ENCODE results near the gene ZNF30. TPM values are rescaled to one million over a fixed set of nuclear protein-coding genes. Genes with fewer than 3 reads are reported as not detected.
A peak's percentile ranks its signal among the peaks of the same experiment; 100 is the strongest.

The ZNF30 gene
- total and polyA plus RNA-seq, 2 experiments from 2014 or later: 1.1 to 3.2 TPM

GRCh38 chr19:34974646-34975045, 47.9 kb downstream of the ZNF30 start:
- TF ChIP-seq CTCF (IDR thresholded peaks at IDR 0.05; ENCODE audit: poor library complexity) (no peak), EZH2 (IDR thresholded peaks at IDR 0.05; ENCODE audit: borderline replicate concordance) (no peak), EZH2phosphoT487 (IDR thresholded peaks at IDR 0.05; ENCODE audit: low read depth, severe bottlenecking, unreplicated experiment) (no peak)
- Histone ChIP-seq H3K4me2 (no peak overlapping the region), H3K79me2 (no peaks in the 10 kb centered on the region)

GRCh38 chr19:34975056-34975455, 48.4 kb downstream of the ZNF30 start:
- no peak for DNase-seq (ENCODE audit: low spot score)

More at GRCh38 chr19:34974646-34975045, 47.9 kb downstream of the ZNF30 start:
- H2AFZ ChIP-seq: no peak overlapping the region
- no peaks in the 10 kb centered on the region for H3K27me3 ChIP-seq
- peak overlapping the region; percentile 56 for H3K27ac ChIP-seq
- DNase-seq (ENCODE audit: low spot score): no peak
- H4K20me1 ChIP-seq (ENCODE audit: insufficient read depth, poor library complexity, severe bottlenecking): no peaks in the 10 kb centered on the region
- no peaks in the 10 kb centered on the region for H3K9me3 ChIP-seq (ENCODE audit: low read depth)
- WGBS (ENCODE audit: low lambda C conversion rate, missing lambda C conversion rate): 74% methylated on average over 5 of the region's 5 CpGs
- no peaks in the 10 kb centered on the region for H3K36me3 ChIP-seq (replicated peaks; ENCODE audit: insufficient read depth, low read depth)
- no peak overlapping the region for H3K4me3 ChIP-seq
- H3K9me2 ChIP-seq (replicated peaks; ENCODE audit: insufficient read depth): no peaks in the 10 kb centered on the region
- no peaks in the 10 kb centered on the region for H3K4me1 ChIP-seq (ENCODE audit: insufficient read depth)

GRCh38 chr19:34976611-34977010, 49.9 kb downstream of the ZNF30 start:
- TF ChIP-seq CTCF (IDR thresholded peaks at IDR 0.05; ENCODE audit: poor library complexity) (no peak), EZH2 (IDR thresholded peaks at IDR 0.05; ENCODE audit: borderline replicate concordance) (no peak), EZH2phosphoT487 (IDR thresholded peaks at IDR 0.05; ENCODE audit: low read depth, severe bottlenecking, unreplicated experiment) (no peak)
- Histone ChIP-seq H3K27ac (no peak overlapping the region), H4K20me1 (ENCODE audit: insufficient read depth, poor library complexity, severe bottlenecking) (no peaks in the 10 kb centered on the region), H3K4me2 (no peak overlapping the region), H3K4me3 (no peak overlapping the region), H3K79me2 (no peaks in the 10 kb centered on the region), H3K4me1 (ENCODE audit: insufficient read depth) (no peaks in the 10 kb centered on the region), H3K36me3 (replicated peaks; ENCODE audit: insufficient read depth, low read depth) (no peaks in the 10 kb centered on the region), H3K9me2 (replicated peaks; ENCODE audit: insufficient read depth) (no peaks in the 10 kb centered on the region), H3K9me3 (ENCODE audit: low read depth) (no peaks in the 10 kb centered on the region), H2AFZ (no peak overlapping the region), H3K27me3 (no peaks in the 10 kb centered on the region)
- WGBS (ENCODE audit: low lambda C conversion rate, missing lambda C conversion rate): 87% methylated on average over 3 of the region's 3 CpGs
- no peak for DNase-seq (ENCODE audit: low spot score)

More at GRCh38 chr19:34975056-34975455, 48.4 kb downstream of the ZNF30 start:
- TF ChIP-seq CTCF (IDR thresholded peaks at IDR 0.05; ENCODE audit: poor library complexity) (no peak), EZH2phosphoT487 (IDR thresholded peaks at IDR 0.05; ENCODE audit: low read depth, severe bottlenecking, unreplicated experiment) (no peak), EZH2 (IDR thresholded peaks at IDR 0.05; ENCODE audit: borderline replicate concordance) (no peak)
- H3K79me2 ChIP-seq: no peaks in the 10 kb centered on the region
- no peaks in the 10 kb centered on the region for H4K20me1 ChIP-seq (ENCODE audit: insufficient read depth, poor library complexity, severe bottlenecking)
- 50% methylated on average over 5 of the region's 5 CpGs for WGBS (ENCODE audit: low lambda C conversion rate, missing lambda C conversion rate)
- H3K27me3 ChIP-seq: no peaks in the 10 kb centered on the region
- no peaks in the 10 kb centered on the region for H3K4me1 ChIP-seq (ENCODE audit: insufficient read depth)
- no peak overlapping the region for H3K4me2 ChIP-seq
- H3K4me3 ChIP-seq: no peak overlapping the region
- no peaks in the 10 kb centered on the region for H3K36me3 ChIP-seq (replicated peaks; ENCODE audit: insufficient read depth, low read depth)
- H3K9me2 ChIP-seq (replicated peaks; ENCODE audit: insufficient read depth): no peaks in the 10 kb centered on the region
- peak overlapping the region; percentile 56 for H3K27ac ChIP-seq
- no peaks in the 10 kb centered on the region for H3K9me3 ChIP-seq (ENCODE audit: low read depth)
- H2AFZ ChIP-seq: no peak overlapping the region
